Stimulated activated CD4-positive, alpha-beta T cell treated with anti-CD3 and anti-CD28 coated beads, Interleukin-12 subunit alpha, Interleukin-12 subunit beta, amount 100 ng/mL, for 24 hours (primary cell): Measurements from ENCODE around the gene TRPM2.

ENCODE experiments used
- DNase-seq, 2 experiments: peaks; one replicate each; pipeline ENCODE4 v3.0.0-alpha.2; 2020; ENCODE audit warnings: low read depth in 2 of 2

The TRPM2 gene

GRCh38 chr21:44429894-44430293 is 76.5 kb downstream of the TRPM2 start:
- no peak for DNase-seq

- DNase-seq, result no peak
These were observed 77.9 kb downstream of the TRPM2 start for GRCh38 chr21:44431300-44431699.

- no peak for DNase-seq
These were observed 79.7 kb downstream of the TRPM2 start for GRCh38 chr21:44432841-44433790.

- DNase-seq, result no peak
These were observed 80.6 kb downstream of the TRPM2 start for GRCh38 chr21:44433791-44434567.

GRCh38 chr21:44434568-44434925 is 81.1 kb downstream of the TRPM2 start:
- no peak for DNase-seq

GRCh38 chr21:44434936-44435635 is 81.7 kb downstream of the TRPM2 start:
- no peak for DNase-seq

- DNase-seq, result no peak
These were observed 82.7 kb downstream of the TRPM2 start for GRCh38 chr21:44436111-44436611.

- DNase-seq, result no peak
These were observed 83.5 kb downstream of the TRPM2 start for GRCh38 chr21:44436958-44437357.

- no peak for DNase-seq
These were observed 83.9 kb downstream of the TRPM2 start for GRCh38 chr21:44437371-44437695.

GRCh38 chr21:44437696-44438431 is 84.4 kb downstream of the TRPM2 start:
- no peak for DNase-seq

GRCh38 chr21:44438531-44439210 is 85.2 kb downstream of the TRPM2 start:
- DNase-seq, result no peak

- DNase-seq, result no peak
These were observed 85.8 kb downstream of the TRPM2 start for GRCh38 chr21:44439211-44439600.

- no peak for DNase-seq
These were observed 87.0 kb downstream of the TRPM2 start for GRCh38 chr21:44440241-44441040.

- no peak for DNase-seq
These were observed 87.6 kb downstream of the TRPM2 start for GRCh38 chr21:44441041-44441400.

GRCh38 chr21:44441581-44442265 is 88.3 kb downstream of the TRPM2 start:
- no peak for DNase-seq

- no peak for DNase-seq
These were observed 89.1 kb downstream of the TRPM2 start for GRCh38 chr21:44442266-44443125.

- no peak for DNase-seq
These were observed 90.0 kb downstream of the TRPM2 start for GRCh38 chr21:44443291-44443890.

GRCh38 chr21:44443891-44444285 is 90.5 kb downstream of the TRPM2 start:
- DNase-seq, result no peak
